IPS-18a (cell line): ENCODE measurements around the gene ATG4D.

Source experiments
- H3K27ac ChIP-seq: one replicate; pipeline ENCODE4 v1.5.1; 2013; ENCODE audit warnings: low read length
- H3K27me3 ChIP-seq: one replicate; pipeline ENCODE4 v1.6.1; 2013; ENCODE audit warnings: mild to moderate bottlenecking, low read length; ENCODE audit not compliant: control insufficient read depth, insufficient read depth
- H3K36me3 ChIP-seq: one replicate; pipeline ENCODE4 v1.6.1; 2013; ENCODE audit warnings: low read depth, low read length; ENCODE audit not compliant: control insufficient read depth
- H3K4me1 ChIP-seq: one replicate; pipeline ENCODE4 v1.6.1; 2013; ENCODE audit warnings: low read depth, low read length; ENCODE audit not compliant: control insufficient read depth
- H3K4me3 ChIP-seq: one replicate; pipeline ENCODE4 v1.5.1; 2013; ENCODE audit warnings: low read length
- H3K9ac ChIP-seq: one replicate; pipeline ENCODE4 v1.6.1; 2013; ENCODE audit warnings: mild to moderate bottlenecking, low read length, moderate library complexity
- H3K9me3 ChIP-seq: one replicate; pipeline ENCODE4 v1.6.1; 2013; ENCODE audit warnings: low read depth, low read length; ENCODE audit not compliant: control insufficient read depth

The ATG4D gene

DNA sequence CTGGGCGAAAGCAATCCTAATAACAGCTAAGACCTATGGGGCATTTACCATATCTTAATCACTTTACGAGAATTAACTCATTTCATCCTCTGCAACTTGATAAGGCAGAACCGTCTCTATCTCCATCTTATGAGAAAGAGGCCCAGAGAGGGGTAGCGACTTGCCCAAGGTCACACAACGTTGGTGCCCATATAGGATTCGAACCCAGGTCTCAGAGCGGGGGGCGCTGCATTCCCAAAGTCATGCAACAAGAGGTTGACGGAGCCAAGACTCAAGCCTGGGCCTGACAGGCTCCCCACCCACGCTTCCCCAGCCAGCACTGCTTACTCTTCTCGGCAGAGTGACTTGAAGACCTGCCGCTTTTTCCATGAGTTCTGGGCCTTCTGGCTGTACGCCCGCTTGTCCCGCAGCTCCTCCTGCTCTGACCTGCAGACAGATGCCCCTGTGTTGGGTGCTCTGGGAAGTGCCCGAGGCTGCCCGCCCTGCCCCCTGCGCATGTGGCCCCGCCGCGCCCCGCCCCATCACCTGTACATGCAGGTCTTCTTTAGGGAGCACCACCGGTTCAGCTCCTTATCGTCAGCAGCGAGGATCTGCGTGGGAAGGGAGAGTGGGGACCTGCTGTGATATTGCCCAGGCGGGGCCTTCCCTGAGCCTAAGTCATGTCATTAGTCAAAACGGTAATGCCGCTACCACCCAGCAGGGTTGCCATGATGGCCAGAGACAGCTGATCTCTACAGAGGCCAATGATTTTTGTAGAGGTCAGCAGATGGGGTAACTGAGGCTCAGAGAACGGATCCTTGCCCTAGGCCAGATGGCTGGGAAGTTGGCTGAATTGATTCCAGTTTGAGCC lies 11.3 kb downstream of the ATG4D start:
- H3K36me3 ChIP-seq, result peaks cover 67% of the 10 kb centered on the region
- no peak overlapping the region for H3K27ac ChIP-seq
- no peak overlapping the region for H3K9ac ChIP-seq
- no peaks in the 10 kb centered on the region for H3K4me1 ChIP-seq
- H3K9me3 ChIP-seq, result no peaks in the 10 kb centered on the region
- no peak overlapping the region for H3K4me3 ChIP-seq
- H3K27me3 ChIP-seq, result no peaks in the 10 kb centered on the region

GRCh38 chr19:10555610-10555973 lies 11.9 kb downstream of the ATG4D start:
- Histone ChIP-seq H3K4me3 (no peak overlapping the region), H3K27ac (no peak overlapping the region), H3K9me3 (no peaks in the 10 kb centered on the region), H3K36me3 (peaks cover 69% of the 10 kb centered on the region), H3K9ac (no peak overlapping the region), H3K4me1 (no peaks in the 10 kb centered on the region), H3K27me3 (no peaks in the 10 kb centered on the region)

- H3K4me1 ChIP-seq, result no peaks in the 10 kb centered on the region
- no peaks in the 10 kb centered on the region for H3K9me3 ChIP-seq
- no peak overlapping the region for H3K9ac ChIP-seq
- no peaks in the 10 kb centered on the region for H3K27me3 ChIP-seq
- H3K36me3 ChIP-seq, result peaks cover 78% of the 10 kb centered on the region
- H3K27ac ChIP-seq, result no peak overlapping the region
- H3K4me3 ChIP-seq, result no peak overlapping the region
Observed at GRCh38 chr19:10557603-10558197, 14.0 kb downstream of the ATG4D start.

GRCh38 chr19:10560154-10560553 lies 16.4 kb downstream of the ATG4D start:
- Histone ChIP-seq H3K4me3 (no peak overlapping the region), H3K9ac (no peak overlapping the region), H3K9me3 (no peaks in the 10 kb centered on the region), H3K27me3 (no peaks in the 10 kb centered on the region), H3K27ac (no peak overlapping the region), H3K4me1 (no peaks in the 10 kb centered on the region), H3K36me3 (peaks cover 57% of the 10 kb centered on the region)

DNA sequence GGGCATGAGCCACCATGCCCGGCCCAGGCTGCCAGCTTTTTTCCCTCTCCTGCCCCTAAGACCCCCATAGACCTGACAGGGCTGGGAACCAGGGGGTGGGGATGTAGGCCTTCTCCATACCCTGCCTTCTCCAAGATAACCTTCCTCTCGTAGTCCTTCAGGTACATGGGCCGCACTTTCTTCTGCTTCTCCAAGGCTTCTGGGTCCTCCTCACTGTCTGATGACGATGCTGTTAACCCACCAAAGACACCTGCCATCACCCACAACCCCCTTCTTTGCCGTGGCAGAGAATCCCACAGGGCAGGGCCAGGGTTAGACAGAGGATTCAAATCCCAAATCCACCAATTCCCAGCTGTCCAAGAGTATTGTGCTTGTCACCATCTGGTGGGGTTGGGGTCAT lies 18.9 kb downstream of the ATG4D start:
- Histone ChIP-seq H3K4me1 (peaks cover 3% of the 10 kb centered on the region), H3K27me3 (peaks cover 11% of the 10 kb centered on the region), H3K36me3 (peaks cover 43% of the 10 kb centered on the region), H3K27ac (no peak overlapping the region), H3K9ac (no peak overlapping the region), H3K4me3 (no peak overlapping the region), H3K9me3 (no peaks in the 10 kb centered on the region)

DNA sequence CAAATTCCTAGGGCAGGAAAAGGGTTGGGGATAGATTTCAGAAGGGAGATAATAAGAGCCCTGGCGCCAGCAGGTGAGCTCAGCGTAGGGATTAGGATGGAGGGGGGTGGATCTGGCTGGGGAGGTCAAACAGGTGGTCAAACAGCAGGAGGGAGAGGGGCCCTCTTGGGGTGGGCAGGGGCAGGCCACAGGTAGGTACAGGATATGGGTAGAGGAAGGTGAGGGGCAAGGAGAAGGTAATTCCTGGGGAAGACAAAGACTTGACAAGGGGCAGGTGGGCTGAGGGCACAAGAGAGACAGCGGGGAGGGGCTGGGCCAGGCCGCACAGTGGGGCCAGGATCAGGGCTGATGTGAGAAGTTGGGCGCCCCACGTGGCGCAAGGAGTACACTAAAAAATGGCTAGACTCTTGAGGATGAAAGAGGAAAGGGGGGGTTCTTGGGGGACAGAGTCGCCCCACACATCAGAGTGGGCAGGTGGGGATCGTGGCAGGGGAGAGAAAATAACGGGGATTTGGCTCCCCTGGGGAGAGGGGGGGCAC lies 21.4 kb downstream of the ATG4D start:
- H3K4me3 ChIP-seq, result peak overlapping the region; percentile 90
- H3K36me3 ChIP-seq, result peaks cover 21% of the 10 kb centered on the region
- no peaks in the 10 kb centered on the region for H3K9me3 ChIP-seq
- H3K4me1 ChIP-seq, result peaks cover 9% of the 10 kb centered on the region
- H3K9ac ChIP-seq, result peak overlapping the region; percentile 95
- H3K27me3 ChIP-seq, result peaks cover 18% of the 10 kb centered on the region
- peak overlapping the region; percentile 88 for H3K27ac ChIP-seq

DNA sequence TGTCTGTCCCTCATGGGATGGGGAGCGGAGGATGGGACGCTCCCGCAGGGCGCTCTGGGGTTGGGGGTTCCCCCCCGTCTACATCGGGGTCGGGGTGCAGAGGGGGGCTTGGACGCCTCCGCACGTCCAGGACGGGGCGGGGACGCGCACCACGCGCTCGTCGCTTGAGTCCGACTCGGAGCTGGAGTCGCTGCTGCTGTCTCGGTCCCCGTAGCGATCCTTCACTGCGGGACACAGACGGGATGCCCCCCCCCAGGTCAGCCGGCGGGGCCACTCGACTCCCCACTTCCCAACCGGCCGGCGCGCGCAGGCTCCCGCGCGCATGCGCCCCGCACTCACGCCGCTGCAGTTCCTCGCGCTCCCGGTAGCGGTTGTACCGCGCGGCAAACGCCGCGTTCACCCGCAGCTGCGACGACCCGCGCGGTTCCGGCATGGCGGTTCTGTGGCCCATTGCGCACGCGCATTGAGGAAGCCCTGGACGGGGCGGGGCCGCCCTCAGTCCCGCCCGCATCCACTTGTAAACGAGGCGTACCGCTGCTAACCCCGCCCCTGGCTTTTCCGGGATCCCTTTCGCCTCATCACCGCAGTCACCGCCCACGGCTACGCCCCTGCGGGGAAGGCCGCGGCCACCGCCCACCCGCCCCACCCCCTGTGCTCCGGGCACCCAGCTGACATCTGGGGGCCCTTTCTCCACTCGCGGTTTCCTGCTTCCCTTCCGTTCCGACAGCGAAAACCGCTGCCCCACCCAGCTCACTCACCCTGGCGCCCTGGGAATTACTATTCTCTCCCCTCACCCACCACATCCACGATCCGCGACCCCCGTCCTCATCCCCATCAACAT lies 22.1 kb downstream of the ATG4D start, which contains the start of gene KRI1:
Gene KRI1, minus strand, starts transcription at position 444 of the 841 bp plus-strand sequence. Its CDS starts 11 bp downstream, at position 433.
- H3K27me3 ChIP-seq, result peaks cover 18% of the 10 kb centered on the region
- peaks cover 9% of the 10 kb centered on the region for H3K4me1 ChIP-seq
- peak within 1 kb of the TSS; percentile 95 for H3K9ac ChIP-seq
- H3K4me3 ChIP-seq, result peak within 1 kb of the TSS; percentile 90
- no peaks in the 10 kb centered on the region for H3K9me3 ChIP-seq
- peaks cover 14% of the 10 kb centered on the region for H3K36me3 ChIP-seq
- peak within 1 kb of the TSS; percentile 88 for H3K27ac ChIP-seq

- Histone ChIP-seq H3K4me1 (peaks cover 9% of the 10 kb centered on the region), H3K4me3 (peak overlapping the region; percentile 90)
Observed at GRCh38 chr19:10566408-10566657, 22.6 kb downstream of the ATG4D start.

GRCh38 chr19:10566658-10567410 lies 23.1 kb downstream of the ATG4D start:
- H3K27me3 ChIP-seq, result peaks cover 18% of the 10 kb centered on the region
- no peak overlapping the region for H3K9ac ChIP-seq
- H3K9me3 ChIP-seq, result no peaks in the 10 kb centered on the region
- H3K4me1 ChIP-seq, result peaks cover 9% of the 10 kb centered on the region
- H3K36me3 ChIP-seq, result peaks cover 4% of the 10 kb centered on the region
- H3K4me3 ChIP-seq, result peak overlapping the region; percentile 90
- no peak overlapping the region for H3K27ac ChIP-seq

More at GRCh38 chr19:10566408-10566657, 22.6 kb downstream of the ATG4D start:
- Histone ChIP-seq H3K9ac (no peak overlapping the region), H3K9me3 (no peaks in the 10 kb centered on the region), H3K27me3 (peaks cover 18% of the 10 kb centered on the region), H3K27ac (no peak overlapping the region), H3K36me3 (peaks cover 8% of the 10 kb centered on the region)

GRCh38 chr19:10567656-10568055 lies 24.0 kb downstream of the ATG4D start:
- Histone ChIP-seq H3K27me3 (peaks cover 18% of the 10 kb centered on the region), H3K9ac (peak overlapping the region; percentile 27), H3K4me1 (peaks cover 9% of the 10 kb centered on the region), H3K9me3 (no peaks in the 10 kb centered on the region), H3K27ac (no peak overlapping the region), H3K4me3 (peak overlapping the region; percentile 55), H3K36me3 (peaks cover 1% of the 10 kb centered on the region)
